Activated naive CD4-positive, alpha-beta T cell treated with anti-CD3 and anti-CD28 coated beads, Interleukin-2, amount 10 ng/mL, durations not matched to agents 7 days and 5 days (primary cell): ENCODE results near the gene IRGC.

ENCODE experiments used
- CTCF ChIA-PET: fragments of 350-600 bp; sonication (Branson Sonifier 250); formaldehyde crosslinking; loops from one replicate; lab custom pipeline; 2021; ENCODE audit warnings: antibody characterized with exemption; lab: Charles Lee
- DNase-seq: peaks from one replicate; pipeline ENCODE4 v3.0.0-alpha.2; 2020
- H3K27ac Mint-ChIP-seq: one replicate; pipeline ENCODE4 v1.8.0; 2021; ENCODE audit warnings: mild to moderate bottlenecking, moderate library complexity, mixed read lengths
- H3K27me3 Mint-ChIP-seq: one replicate; pipeline ENCODE4 v1.8.0; 2021; ENCODE audit warnings: mild to moderate bottlenecking, mixed read lengths
- H3K36me3 Mint-ChIP-seq: one replicate; pipeline ENCODE4 v1.8.0; 2021; ENCODE audit warnings: mixed read lengths
- H3K4me1 Mint-ChIP-seq: one replicate; pipeline ENCODE4 v1.8.0; 2021; ENCODE audit warnings: mixed read lengths
- H3K4me3 Mint-ChIP-seq: one replicate; pipeline ENCODE4 v1.8.0; 2021; ENCODE audit warnings: mild to moderate bottlenecking, moderate library complexity, mixed read lengths
- H3K9me3 Mint-ChIP-seq: one replicate; pipeline ENCODE4 v1.8.0; 2021; ENCODE audit warnings: mixed read lengths

IRGC gene

DNA sequence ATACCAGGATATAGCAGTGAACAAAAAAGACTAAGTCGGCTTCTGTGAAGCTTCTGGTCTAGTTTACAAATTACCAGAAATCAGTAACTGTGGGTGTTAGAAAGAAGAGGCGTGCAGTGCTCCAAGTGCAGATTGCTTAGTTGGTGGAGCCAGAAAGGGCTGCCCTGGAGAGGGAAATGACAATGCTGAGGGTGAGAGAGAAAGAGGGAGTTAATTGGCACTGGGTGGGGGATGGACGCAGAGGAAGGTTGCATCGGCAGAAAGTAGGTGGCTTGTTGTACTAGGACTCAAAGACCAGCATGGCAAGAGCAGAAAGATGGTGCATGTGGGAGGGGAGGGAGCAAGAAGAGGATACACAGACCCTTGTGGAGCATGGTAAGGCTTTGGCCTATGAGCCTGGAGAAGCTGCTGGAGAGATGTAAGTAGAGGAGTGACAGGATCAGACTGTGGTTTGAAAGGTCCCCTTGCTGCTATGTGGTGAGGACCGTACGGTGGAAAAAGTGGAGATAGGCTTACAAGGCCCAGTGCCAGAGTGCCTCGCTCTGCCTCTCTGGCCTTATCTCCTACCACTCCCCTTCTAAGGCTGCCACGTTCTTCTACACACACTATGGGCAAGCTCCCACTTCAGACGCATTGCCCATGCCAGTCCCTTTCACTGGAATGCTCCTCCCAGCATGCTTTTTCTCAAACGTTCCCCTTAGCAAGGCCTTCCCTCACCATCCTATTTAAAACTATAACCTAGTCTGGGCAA is 25.4 kb downstream of the IRGC start:
- Mint-ChIP-seq H3K27ac (peak overlapping the region; percentile 53), H3K9me3 (no peaks in the 10 kb centered on the region), H3K4me1 (peaks cover 27% of the 10 kb centered on the region), H3K36me3 (peaks cover 68% of the 10 kb centered on the region), H3K4me3 (no peak overlapping the region), H3K27me3 (no peaks in the 10 kb centered on the region)
- no peak for DNase-seq
- CTCF ChIA-PET, result interaction anchor here (1.3 to 4.9 kb wide), 3 partner anchors 19 to 72 kb away, joined by 4 to 29 read pairs (median 4); partner anchors contain the start of genes KCNN4 and PLAUR

DNA sequence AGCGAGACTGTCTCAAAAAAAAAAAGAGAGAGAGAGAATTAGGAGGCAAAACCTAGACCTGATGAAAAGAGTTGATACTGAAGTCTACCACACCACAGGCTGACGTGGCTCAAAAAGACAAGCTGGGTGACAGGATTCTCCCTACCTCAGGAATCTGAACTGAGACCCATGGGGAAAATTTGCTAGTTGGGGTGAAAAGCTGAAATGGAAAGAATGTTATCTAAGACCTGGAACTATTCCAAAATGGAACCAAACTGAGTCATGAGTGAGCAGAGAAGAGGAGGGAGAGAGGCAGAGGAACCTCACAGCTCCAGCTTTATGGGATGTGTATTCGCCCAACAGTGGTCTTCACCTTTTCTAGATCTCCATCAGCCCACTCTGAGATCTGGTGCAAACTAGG is 27.2 kb downstream of the IRGC start:
- Mint-ChIP-seq H3K4me1 (peaks cover 29% of the 10 kb centered on the region), H3K4me3 (no peak overlapping the region), H3K27me3 (no peaks in the 10 kb centered on the region), H3K27ac (no peak overlapping the region), H3K36me3 (peaks cover 66% of the 10 kb centered on the region), H3K9me3 (no peaks in the 10 kb centered on the region)
- DNase-seq, result no peak
- CTCF ChIA-PET, result interaction anchor here (1.1 to 5.2 kb wide), 3 partner anchors 23 to 74 kb away, joined by 4 to 44 read pairs (median 29); partner anchors contain the start of gene PLAUR

DNA sequence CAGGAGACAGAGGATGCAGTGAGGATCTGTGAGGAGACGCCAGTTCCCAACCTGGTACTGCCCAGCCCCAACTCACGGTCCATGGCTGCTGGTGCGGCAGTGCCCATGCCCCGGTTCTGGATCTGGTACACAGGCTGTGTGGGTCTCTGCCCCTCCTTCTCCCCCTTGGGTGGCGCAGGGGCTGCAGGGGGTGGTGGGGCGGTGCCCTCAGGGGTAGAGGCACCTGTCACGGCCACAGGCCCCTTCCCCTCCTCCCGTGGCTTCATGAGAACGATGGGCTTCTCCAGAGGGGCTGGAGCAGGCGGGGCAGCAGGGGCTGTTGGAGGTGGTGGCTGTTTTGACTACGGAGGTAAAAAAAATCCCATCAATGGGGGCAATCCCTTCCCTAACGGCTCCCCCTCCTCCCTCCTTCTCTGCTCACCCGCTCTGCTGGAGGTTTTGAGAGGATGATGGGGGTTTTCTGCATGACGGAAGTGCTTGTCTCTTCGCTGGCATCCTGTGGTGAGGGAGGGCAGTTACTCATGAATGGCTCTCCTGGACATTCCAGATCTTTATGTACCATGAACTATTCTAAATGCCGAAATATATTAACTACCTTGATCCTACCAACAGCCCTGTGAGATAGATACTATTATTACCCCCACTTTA is 31.8 kb downstream of the IRGC start:
- Mint-ChIP-seq H3K9me3 (no peaks in the 10 kb centered on the region), H3K36me3 (peaks cover 65% of the 10 kb centered on the region), H3K27ac (peak overlapping the region; percentile 5), H3K4me3 (no peak overlapping the region), H3K4me1 (peaks cover 21% of the 10 kb centered on the region), H3K27me3 (no peaks in the 10 kb centered on the region)
- no peak for DNase-seq
- CTCF ChIA-PET, result interaction anchor here (3.5 to 5.2 kb wide), 2 partner anchors 18 to 37 kb away, joined by 35 to 44 read pairs; no protein-coding TSS in a partner anchor

DNA sequence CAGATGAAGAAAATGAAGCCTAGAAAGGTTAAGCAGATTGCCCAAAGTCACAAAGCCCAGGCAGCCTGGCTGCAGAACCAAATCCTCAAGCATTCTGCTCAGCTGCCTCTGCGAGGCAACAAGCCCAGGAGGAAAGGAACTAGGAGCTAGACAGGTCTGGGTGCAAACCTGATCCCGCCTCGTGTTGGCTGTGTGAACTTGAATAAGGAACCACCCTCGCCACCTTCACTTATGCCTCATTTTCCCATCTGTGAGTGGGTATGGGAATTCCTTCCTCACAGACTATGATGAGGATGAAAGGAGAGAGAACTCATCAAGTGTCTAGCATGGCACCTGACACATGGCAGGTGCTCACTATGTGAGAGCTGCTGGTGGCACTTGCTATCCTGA is 32.3 kb downstream of the IRGC start:
- no peak overlapping the region for H3K4me3 Mint-ChIP-seq
- H3K27me3 Mint-ChIP-seq, result no peaks in the 10 kb centered on the region
- CTCF ChIA-PET, result no interaction called here
- H3K4me1 Mint-ChIP-seq, result peaks cover 26% of the 10 kb centered on the region
- no peaks in the 10 kb centered on the region for H3K9me3 Mint-ChIP-seq
- peaks cover 66% of the 10 kb centered on the region for H3K36me3 Mint-ChIP-seq
- DNase-seq, result no peak
- peak overlapping the region; percentile 5 for H3K27ac Mint-ChIP-seq

DNA sequence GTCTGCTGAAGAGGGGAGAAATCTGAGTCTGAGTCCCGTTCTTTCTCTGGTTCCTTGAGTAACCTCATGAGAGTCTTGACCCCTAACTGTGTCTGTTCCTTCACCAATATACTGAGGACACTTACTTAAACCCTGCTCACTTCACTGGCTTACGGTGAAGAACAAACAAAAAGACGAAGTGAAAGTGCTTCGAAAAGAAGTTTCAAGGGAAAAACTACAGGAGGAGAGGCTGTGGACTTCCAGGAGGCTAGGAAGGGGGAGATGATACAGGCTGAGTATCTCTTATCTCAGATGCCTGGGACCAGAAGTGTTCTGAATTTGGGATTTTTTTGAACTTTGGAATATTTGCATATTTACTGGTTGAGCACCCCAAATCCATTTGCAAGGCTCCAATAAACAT is 32.8 kb downstream of the IRGC start:
- Mint-ChIP-seq H3K27ac (peak overlapping the region; percentile 42), H3K9me3 (no peaks in the 10 kb centered on the region), H3K27me3 (no peaks in the 10 kb centered on the region), H3K4me1 (peaks cover 31% of the 10 kb centered on the region), H3K36me3 (peaks cover 65% of the 10 kb centered on the region), H3K4me3 (no peak overlapping the region)
- no peak for DNase-seq
- CTCF ChIA-PET, result no interaction called here

DNA sequence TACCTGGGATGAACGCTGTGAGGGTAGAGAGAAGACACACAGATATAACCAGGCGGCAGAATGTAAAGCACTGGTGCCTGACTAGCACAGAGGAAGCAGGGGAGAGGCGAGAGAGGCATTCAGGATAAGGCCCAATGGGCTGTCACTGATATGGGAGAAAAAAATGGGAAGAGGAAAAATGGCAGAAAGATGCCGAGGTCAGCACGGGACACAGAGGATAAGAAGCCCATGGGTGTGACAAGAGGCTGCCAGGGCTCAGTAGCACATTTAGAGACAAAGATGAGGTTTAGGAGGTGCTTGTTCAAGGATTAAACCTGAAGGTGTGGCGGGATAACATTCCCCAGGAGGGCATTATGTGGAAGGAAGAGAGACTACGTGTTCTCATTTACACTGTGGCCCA is 33.3 kb downstream of the IRGC start:
- DNase-seq, result no peak
- Mint-ChIP-seq H3K27me3 (no peaks in the 10 kb centered on the region), H3K9me3 (no peaks in the 10 kb centered on the region), H3K4me1 (peaks cover 36% of the 10 kb centered on the region), H3K36me3 (peaks cover 64% of the 10 kb centered on the region), H3K27ac (no peak overlapping the region), H3K4me3 (no peak overlapping the region)
- CTCF ChIA-PET, result interaction anchor here (1.5 kb wide), 1 partner anchor 17 kb away, joined by 4 read pairs; no protein-coding TSS in a partner anchor

DNA sequence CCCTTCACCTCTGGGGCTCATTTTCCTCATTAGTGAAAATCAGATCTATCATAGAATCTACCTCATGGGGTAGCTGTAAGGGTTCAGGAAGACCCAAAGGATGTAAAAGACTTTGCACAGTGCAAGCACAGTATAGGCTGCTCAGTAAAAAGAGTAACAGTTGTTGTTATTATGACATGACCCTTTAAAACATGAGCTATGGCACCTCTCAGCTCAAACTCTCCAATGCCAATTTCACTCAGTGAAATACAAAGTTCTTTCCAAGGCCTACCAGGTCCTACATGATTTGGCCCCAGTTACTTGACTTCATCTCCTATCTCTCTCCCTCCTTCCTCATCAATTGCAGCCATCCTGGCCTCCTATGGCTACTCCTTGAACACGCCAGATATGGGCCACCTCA is 34.0 kb downstream of the IRGC start:
- no peaks in the 10 kb centered on the region for H3K9me3 Mint-ChIP-seq
- DNase-seq, result no peak
- peaks cover 3% of the 10 kb centered on the region for H3K27me3 Mint-ChIP-seq
- H3K4me3 Mint-ChIP-seq, result no peak overlapping the region
- CTCF ChIA-PET, result interaction anchor here (0.7 to 1.5 kb wide), 3 partner anchors 14 to 81 kb away, joined by 3 to 4 read pairs (median 3); no protein-coding TSS in a partner anchor
- H3K4me1 Mint-ChIP-seq, result peaks cover 38% of the 10 kb centered on the region
- no peak overlapping the region for H3K27ac Mint-ChIP-seq
- H3K36me3 Mint-ChIP-seq, result peaks cover 59% of the 10 kb centered on the region

DNA sequence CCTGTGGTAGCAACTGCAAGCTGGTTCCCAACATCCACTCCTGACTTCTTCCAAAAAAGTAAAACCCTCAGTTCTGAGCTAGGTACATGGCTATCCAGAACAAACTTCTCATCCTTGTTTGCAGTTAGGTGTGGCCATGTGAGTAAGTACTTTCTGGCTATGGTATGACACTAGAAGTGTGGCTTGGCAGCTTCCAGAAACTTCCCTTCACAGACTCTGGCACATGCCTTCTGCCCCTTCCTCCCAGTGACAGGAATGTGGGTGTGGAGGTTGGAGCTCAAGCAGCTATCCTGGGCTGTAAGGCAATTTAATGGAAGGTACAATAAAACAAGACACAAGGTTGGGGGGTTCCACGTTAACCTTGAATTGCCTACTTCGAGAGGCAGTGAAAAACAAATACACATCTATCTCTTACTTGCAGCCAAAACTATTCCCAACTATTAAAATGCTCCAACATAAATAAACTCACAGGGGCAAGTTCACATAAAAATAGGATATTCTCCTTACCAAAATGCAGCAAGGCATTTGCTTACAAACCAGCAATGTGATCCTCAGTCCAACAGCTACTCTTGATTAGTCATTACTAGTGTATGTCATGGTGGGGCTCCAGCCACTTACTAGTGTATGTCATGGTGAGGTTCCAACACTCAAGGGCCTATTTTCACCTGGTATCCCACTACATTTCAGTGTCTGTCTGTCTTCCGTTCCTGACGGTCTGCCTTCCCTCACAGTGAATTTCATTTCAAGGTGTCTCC is 35.8 kb downstream of the IRGC start:
- H3K27ac Mint-ChIP-seq, result peak overlapping the region; percentile 55
- peaks cover 46% of the 10 kb centered on the region for H3K4me1 Mint-ChIP-seq
- DNase-seq, result no peak
- no peaks in the 10 kb centered on the region for H3K9me3 Mint-ChIP-seq
- peaks cover 55% of the 10 kb centered on the region for H3K36me3 Mint-ChIP-seq
- CTCF ChIA-PET, result interaction anchor here (1.5 to 6.0 kb wide), 2 partner anchors 14 to 28 kb away, joined by 4 to 68 read pairs; no protein-coding TSS in a partner anchor
- no peak overlapping the region for H3K4me3 Mint-ChIP-seq
- H3K27me3 Mint-ChIP-seq, result peaks cover 3% of the 10 kb centered on the region

DNA sequence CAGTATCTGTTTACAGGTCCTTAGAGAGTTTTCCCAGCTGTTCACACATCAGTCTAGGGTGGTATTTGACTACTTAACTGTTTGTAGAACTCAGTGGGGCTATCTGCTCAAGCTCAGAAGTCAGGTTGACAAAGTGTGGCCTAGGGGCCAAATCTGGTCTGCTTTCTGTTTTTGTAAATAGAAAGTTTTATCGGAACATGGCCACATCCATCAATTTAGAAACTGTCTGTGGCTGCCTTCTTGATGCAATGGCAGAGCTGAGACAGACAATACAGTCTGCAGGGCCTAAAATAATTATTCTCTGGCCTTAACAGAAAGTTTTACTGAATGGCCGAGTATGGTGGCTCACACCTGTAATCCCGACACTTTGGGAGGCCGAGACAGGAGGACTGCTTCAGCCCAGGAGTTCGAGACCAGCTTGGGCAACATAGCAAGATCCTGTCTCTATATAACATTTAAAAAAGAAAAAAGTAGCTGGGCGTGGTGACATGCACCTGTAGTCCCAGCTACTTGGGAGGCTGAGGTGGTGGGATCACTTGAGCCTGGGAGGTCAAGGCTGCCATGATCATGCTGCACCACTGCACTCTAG is 36.5 kb downstream of the IRGC start:
- H3K4me1 Mint-ChIP-seq, result peaks cover 50% of the 10 kb centered on the region
- peaks cover 54% of the 10 kb centered on the region for H3K36me3 Mint-ChIP-seq
- CTCF ChIA-PET, result interaction anchor here (1.5 to 6.0 kb wide), 2 partner anchors 13 to 27 kb away, joined by 4 to 68 read pairs; no protein-coding TSS in a partner anchor
- H3K9me3 Mint-ChIP-seq, result no peaks in the 10 kb centered on the region
- peaks cover 3% of the 10 kb centered on the region for H3K27me3 Mint-ChIP-seq
- H3K4me3 Mint-ChIP-seq, result peak overlapping the region; percentile 92
- no peak overlapping the region for H3K27ac Mint-ChIP-seq
- no peak for DNase-seq

DNA sequence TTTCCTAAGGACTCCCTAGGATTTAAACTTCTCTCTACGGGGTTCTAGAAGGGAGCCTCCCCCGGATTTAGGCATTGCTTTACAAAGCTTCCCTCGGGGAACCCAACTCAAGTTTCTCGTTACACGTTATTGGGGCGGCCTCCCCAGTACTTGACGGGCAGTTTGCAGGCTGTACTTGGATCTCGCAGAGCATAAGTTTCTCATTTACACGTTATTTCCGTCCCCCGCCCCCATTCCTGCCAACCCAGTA is 38.3 kb downstream of the IRGC start:
- DNase-seq, result no peak
- Mint-ChIP-seq H3K4me3 (peak overlapping the region; percentile 92), H3K4me1 (peaks cover 58% of the 10 kb centered on the region), H3K36me3 (peaks cover 46% of the 10 kb centered on the region), H3K27me3 (peaks cover 3% of the 10 kb centered on the region), H3K27ac (peak overlapping the region; percentile 99), H3K9me3 (no peaks in the 10 kb centered on the region)
- CTCF ChIA-PET, result interaction anchor here (1.2 to 6.0 kb wide), 2 partner anchors 9 to 11 kb away, joined by 7 to 68 read pairs; no protein-coding TSS in a partner anchor

DNA sequence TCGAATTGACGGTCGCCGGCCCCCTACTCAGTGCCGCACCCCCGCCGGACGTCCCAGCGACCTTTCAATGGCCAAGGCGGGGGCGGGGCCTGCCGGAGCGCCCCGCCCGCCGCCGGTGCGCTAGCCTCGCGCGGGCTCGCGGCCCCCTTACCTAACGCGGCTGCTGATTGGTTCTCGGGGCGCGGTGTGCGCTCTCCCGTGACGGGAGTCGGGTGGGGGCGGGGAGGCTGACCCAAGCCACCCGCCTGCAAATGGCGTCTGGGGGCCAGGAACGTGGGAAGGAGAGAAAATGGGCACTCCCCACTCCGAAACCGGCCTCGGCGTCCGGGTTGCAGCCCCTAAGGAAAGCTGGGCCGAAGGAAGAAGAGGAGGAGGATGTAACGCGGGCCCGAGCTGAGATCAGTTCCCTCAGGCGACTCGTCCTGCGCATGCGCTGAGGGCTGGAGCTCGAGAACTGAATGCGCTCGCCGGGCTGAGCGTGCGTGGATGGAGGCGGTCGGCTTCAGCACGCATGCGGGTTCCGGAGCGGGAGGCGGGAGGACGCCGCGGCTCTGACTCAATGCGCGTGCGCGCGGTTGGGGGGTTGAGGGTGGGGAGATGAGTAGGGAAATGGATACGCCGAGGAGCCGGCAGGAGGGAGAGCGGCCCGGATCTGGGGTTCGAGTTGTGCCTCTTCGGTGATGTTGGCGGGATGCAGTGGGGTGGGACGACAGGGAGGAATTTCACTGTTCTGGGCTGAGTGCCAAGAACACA is 38.8 kb downstream of the IRGC start, which contains the start of gene SMG9:
Gene SMG9, minus strand, starts transcription at position 460 of the 753 bp plus-strand sequence. CDS start 4,221 bp downstream, outside the sequence.
- peaks cover 44% of the 10 kb centered on the region for H3K36me3 Mint-ChIP-seq
- H3K27me3 Mint-ChIP-seq, result peaks cover 3% of the 10 kb centered on the region
- peaks cover 63% of the 10 kb centered on the region for H3K4me1 Mint-ChIP-seq
- CTCF ChIA-PET, result interaction anchor here (0.7 to 6.0 kb wide), 3 partner anchors 9 to 160 kb away, joined by 3 to 68 read pairs (median 7); no protein-coding TSS in a partner anchor
- peak within 1 kb of the TSS; percentile 99 for H3K27ac Mint-ChIP-seq
- H3K9me3 Mint-ChIP-seq, result no peaks in the 10 kb centered on the region
- H3K4me3 Mint-ChIP-seq, result peak within 1 kb of the TSS; percentile 92
- DNase-seq, result peak; percentile 99

DNA sequence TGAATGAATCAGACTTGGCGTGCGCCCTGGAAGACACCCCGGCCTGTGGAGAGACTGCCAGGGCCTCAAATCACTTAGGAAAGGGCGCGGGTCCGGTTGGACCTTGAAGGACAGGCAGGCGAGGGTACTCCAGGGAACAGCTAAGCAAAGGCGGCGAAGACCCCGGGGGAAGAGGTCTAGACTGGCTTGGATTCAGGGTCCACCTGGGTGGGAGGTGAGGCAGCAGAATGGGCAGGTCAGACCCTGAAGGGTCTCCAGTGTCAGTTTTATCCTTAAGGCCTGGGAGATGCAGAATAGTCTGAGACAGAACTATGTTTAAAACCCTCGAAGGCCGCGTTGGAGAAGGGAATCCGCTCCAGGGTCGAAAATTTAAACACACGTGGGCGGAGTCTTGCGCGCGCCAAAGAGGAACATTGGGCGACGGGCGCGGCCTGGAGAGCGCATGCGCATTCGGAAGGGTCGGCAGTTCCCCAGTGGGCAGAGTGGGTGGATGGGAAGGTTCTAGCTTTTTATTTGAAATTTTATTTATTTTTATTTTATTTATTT is 39.5 kb downstream of the IRGC start:
- peak overlapping the region; percentile 92 for H3K4me3 Mint-ChIP-seq
- peaks cover 3% of the 10 kb centered on the region for H3K27me3 Mint-ChIP-seq
- DNase-seq, result peak; percentile 88
- CTCF ChIA-PET, result interaction anchor here (1.0 to 6.0 kb wide), 3 partner anchors 10 to 24 kb away, joined by 3 to 68 read pairs (median 7); no protein-coding TSS in a partner anchor
- peaks cover 39% of the 10 kb centered on the region for H3K36me3 Mint-ChIP-seq
- H3K4me1 Mint-ChIP-seq, result peaks cover 62% of the 10 kb centered on the region
- H3K9me3 Mint-ChIP-seq, result no peaks in the 10 kb centered on the region
- peak overlapping the region; percentile 99 for H3K27ac Mint-ChIP-seq

DNA sequence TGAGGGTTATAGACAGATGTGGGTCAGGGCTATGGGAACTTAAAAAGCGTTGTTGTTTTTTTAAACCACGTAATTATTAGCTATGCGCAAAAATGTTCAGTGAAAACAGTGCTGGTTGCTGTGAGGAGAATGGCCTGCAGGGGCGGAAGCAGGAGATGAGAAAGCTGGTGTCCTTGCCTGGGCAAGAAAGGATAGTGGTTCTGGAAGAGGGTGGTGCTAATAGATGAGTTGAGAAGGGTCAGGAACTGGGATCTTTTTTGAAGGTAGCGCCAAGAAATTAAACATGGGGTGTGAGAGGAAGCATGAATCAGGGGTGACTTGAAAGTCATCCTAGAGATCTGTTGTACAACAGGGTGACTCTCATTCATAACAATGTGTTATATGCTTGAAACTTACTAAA is 43.6 kb downstream of the IRGC start:
- no peak for DNase-seq
- H3K4me1 Mint-ChIP-seq, result peaks cover 51% of the 10 kb centered on the region
- peaks cover 3% of the 10 kb centered on the region for H3K27me3 Mint-ChIP-seq
- peaks cover 18% of the 10 kb centered on the region for H3K36me3 Mint-ChIP-seq
- H3K4me3 Mint-ChIP-seq, result no peak overlapping the region
- H3K27ac Mint-ChIP-seq, result no peak overlapping the region
- no peaks in the 10 kb centered on the region for H3K9me3 Mint-ChIP-seq
- CTCF ChIA-PET, result interaction anchor here (2.5 kb wide), 1 partner anchor 19 kb away, joined by 7 read pairs; no protein-coding TSS in a partner anchor
